AG09309 (cell line): Measurements from ENCODE around the gene TASP1.

Experiments used
- DNase-seq: peaks from one replicate; pipeline ENCODE4 v3.0.0-alpha.2; 2010; ENCODE audit warnings: low read depth
- H3K4me3 ChIP-seq: 2 replicates; pipeline ENCODE4 v1.5.1; 2011; ENCODE audit warnings: mild to moderate bottlenecking, low read depth, low read length, moderate library complexity; ENCODE audit not compliant: control insufficient read depth
- CTCF ChIP-seq: IDR thresholded peaks from 2 replicates; pipeline ENCODE4 v1.5.1; 2011; ENCODE audit warnings: mild to moderate bottlenecking, low read depth, low read length, inconsistent platforms; ENCODE audit not compliant: insufficient read depth, control insufficient read depth; ENCODE audit errors: missing control alignments

The TASP1 gene

GRCh38 chr20:13356591-13356990 is 282.1 kb downstream of the TASP1 start:
- no peak overlapping the region for H3K4me3 ChIP-seq
- DNase-seq, result no peak

GRCh38 chr20:13355941-13356486 is 282.7 kb downstream of the TASP1 start:
- no peak for TF ChIP-seq CTCF
- H3K4me3 ChIP-seq, result no peak overlapping the region
- DNase-seq, result no peak

More at GRCh38 chr20:13356591-13356990, 282.1 kb downstream of the TASP1 start:
- no peak for TF ChIP-seq CTCF

- TF ChIP-seq CTCF, result no peak
- DNase-seq, result no peak
Observed at GRCh38 chr20:13355411-13355810, 283.3 kb downstream of the TASP1 start.

GRCh38 chr20:13353261-13353945 is 285.3 kb downstream of the TASP1 start:
- no peak for DNase-seq
- no peak overlapping the region for H3K4me3 ChIP-seq
- TF ChIP-seq CTCF, result no peak

More at GRCh38 chr20:13355411-13355810, 283.3 kb downstream of the TASP1 start:
- no peak overlapping the region for H3K4me3 ChIP-seq

- peak overlapping the region; percentile 17 for H3K4me3 ChIP-seq
- TF ChIP-seq CTCF, result no peak
- DNase-seq, result no peak
Observed at GRCh38 chr20:13349235-13349604, 289.5 kb downstream of the TASP1 start.

GRCh38 chr20:13348311-13349234 is 290.2 kb downstream of the TASP1 start:
- no peak for DNase-seq
- peak overlapping the region; percentile 17 for H3K4me3 ChIP-seq
- no peak for TF ChIP-seq CTCF
